ENCODE measurements around the gene IL37. TPM values are rescaled to one million over a fixed set of nuclear protein-coding genes. Genes with fewer than 3 reads are reported as not detected.

Gene IL37
- polyA plus RNA-seq, 1 donor from 2014 or later = not detected

DNA sequence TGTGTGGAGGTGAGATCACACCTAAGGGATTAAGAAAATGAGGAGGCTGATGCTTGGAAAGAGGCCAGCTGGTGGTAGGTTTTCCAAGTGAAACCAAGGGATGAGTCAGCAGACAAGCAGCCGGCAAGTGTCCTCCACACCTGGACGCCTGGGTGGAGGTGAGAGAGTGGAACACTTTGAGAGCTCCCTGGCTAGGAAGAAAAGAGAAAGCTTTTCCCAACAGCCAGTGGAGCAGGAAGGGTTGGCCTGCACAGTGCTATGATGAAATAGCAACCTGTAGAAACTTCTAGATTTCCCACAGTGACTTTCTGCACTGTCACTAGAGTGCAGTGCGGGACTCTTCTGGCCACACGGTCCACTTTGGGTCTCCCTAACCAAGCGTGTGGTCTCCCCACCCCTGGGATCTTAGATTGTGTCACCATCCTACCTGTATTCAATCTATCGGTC lies 19.6 kb upstream of the IL37 start:
- Histone ChIP-seq H3K36me3 (ENCODE audit: insufficient read depth, low read length) (no peaks in the 10 kb centered on the region), H2AFZ (ENCODE audit: low read depth, low read length) (no peak overlapping the region), H3K9me3 (ENCODE audit: low read length) (no peaks in the 10 kb centered on the region), H3K9ac (ENCODE audit: low read length) (no peak overlapping the region), H3K27me3 (ENCODE audit: insufficient read depth, low read depth, low read length) (no peaks in the 10 kb centered on the region), H3K4me3 (ENCODE audit: low read length) (no peak overlapping the region), H3K79me2 (replicated peaks; ENCODE audit: insufficient read depth, low read length) (no peaks in the 10 kb centered on the region), H4K20me1 (ENCODE audit: insufficient read depth) (no peaks in the 10 kb centered on the region), H3K4me2 (ENCODE audit: low read length) (no peak overlapping the region), H3K9me2 (ENCODE audit: insufficient read depth, low read length) (no peaks in the 10 kb centered on the region), H3K27ac (ENCODE audit: low read length) (no peak overlapping the region), H3F3A (ENCODE audit: insufficient read depth, low read length, poor library complexity, severe bottlenecking) (no peaks in the 10 kb centered on the region)
- TF ChIP-seq EZH2 (IDR thresholded peaks at IDR 0.05; ENCODE audit: borderline replicate concordance, insufficient read depth, low read length, poor library complexity, severe bottlenecking) (no peak), MXI1 (conservative IDR thresholded peaks at IDR 0.05; ENCODE audit: poor library complexity, severe bottlenecking) (no peak), SMC3 (conservative IDR thresholded peaks at IDR 0.05; ENCODE audit: poor library complexity) (no peak), RAD21 (conservative IDR thresholded peaks at IDR 0.05) (no peak), TAF1 (IDR thresholded peaks at IDR 0.05; ENCODE audit: low read depth) (no peak), POLR2AphosphoS5 (IDR thresholded peaks at IDR 0.05) (no peak), EP300 (conservative IDR thresholded peaks at IDR 0.05; ENCODE audit: poor library complexity, severe bottlenecking) (no peak)
- TF ChIP-seq, protein P1, sequence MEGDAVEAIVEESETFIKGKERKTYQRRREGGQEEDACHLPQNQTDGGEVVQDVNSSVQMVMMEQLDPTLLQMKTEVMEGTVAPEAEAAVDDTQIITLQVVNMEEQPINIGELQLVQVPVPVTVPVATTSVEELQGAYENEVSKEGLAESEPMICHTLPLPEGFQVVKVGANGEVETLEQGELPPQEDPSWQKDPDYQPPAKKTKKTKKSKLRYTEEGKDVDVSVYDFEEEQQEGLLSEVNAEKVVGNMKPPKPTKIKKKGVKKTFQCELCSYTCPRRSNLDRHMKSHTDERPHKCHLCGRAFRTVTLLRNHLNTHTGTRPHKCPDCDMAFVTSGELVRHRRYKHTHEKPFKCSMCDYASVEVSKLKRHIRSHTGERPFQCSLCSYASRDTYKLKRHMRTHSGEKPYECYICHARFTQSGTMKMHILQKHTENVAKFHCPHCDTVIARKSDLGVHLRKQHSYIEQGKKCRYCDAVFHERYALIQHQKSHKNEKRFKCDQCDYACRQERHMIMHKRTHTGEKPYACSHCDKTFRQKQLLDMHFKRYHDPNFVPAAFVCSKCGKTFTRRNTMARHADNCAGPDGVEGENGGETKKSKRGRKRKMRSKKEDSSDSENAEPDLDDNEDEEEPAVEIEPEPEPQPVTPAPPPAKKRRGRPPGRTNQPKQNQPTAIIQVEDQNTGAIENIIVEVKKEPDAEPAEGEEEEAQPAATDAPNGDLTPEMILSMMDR (IDR thresholded peaks at IDR 0.05; ENCODE audit: poor library complexity, severe bottlenecking) = no peak
- TF ChIP-seq, protein P2, sequence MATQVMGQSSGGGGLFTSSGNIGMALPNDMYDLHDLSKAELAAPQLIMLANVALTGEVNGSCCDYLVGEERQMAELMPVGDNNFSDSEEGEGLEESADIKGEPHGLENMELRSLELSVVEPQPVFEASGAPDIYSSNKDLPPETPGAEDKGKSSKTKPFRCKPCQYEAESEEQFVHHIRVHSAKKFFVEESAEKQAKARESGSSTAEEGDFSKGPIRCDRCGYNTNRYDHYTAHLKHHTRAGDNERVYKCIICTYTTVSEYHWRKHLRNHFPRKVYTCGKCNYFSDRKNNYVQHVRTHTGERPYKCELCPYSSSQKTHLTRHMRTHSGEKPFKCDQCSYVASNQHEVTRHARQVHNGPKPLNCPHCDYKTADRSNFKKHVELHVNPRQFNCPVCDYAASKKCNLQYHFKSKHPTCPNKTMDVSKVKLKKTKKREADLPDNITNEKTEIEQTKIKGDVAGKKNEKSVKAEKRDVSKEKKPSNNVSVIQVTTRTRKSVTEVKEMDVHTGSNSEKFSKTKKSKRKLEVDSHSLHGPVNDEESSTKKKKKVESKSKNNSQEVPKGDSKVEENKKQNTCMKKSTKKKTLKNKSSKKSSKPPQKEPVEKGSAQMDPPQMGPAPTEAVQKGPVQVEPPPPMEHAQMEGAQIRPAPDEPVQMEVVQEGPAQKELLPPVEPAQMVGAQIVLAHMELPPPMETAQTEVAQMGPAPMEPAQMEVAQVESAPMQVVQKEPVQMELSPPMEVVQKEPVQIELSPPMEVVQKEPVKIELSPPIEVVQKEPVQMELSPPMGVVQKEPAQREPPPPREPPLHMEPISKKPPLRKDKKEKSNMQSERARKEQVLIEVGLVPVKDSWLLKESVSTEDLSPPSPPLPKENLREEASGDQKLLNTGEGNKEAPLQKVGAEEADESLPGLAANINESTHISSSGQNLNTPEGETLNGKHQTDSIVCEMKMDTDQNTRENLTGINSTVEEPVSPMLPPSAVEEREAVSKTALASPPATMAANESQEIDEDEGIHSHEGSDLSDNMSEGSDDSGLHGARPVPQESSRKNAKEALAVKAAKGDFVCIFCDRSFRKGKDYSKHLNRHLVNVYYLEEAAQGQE (IDR thresholded peaks at IDR 0.05; ENCODE audit: borderline replicate concordance) = no peak

DNA sequence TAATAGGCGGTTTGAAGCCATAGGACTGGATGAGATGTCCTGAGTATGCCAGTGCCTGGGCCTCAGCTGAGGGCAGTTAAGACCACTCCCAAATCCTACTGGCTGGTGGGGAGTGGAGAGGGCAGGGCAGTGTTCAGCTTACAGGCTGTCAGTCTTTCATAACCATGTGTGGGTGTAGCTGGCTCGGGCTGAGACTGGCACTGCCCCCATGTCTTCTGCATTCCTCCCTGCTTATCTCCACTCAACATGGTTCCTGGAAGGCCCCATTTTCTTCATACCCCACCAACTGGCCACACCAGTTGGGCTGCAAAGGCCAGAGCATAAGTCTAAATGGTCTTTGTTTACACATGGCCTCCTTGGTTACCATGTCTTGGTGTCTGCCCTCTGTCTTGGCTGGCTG lies 17.2 kb upstream of the IL37 start:
- H2AFZ ChIP-seq (ENCODE audit: low read depth, low read length) = no peak overlapping the region
- H3K4me2 ChIP-seq (ENCODE audit: low read length) = no peak overlapping the region
- no peak overlapping the region for H3K4me3 ChIP-seq (ENCODE audit: low read length)

More for the DNA sequence above, 17.2 kb upstream of the IL37 start:
- H3K9me3 ChIP-seq (ENCODE audit: low read length) = no peaks in the 10 kb centered on the region
- H3K27me3 ChIP-seq (ENCODE audit: insufficient read depth, low read depth, low read length) = no peaks in the 10 kb centered on the region
- no peaks in the 10 kb centered on the region for H3K9me2 ChIP-seq (ENCODE audit: insufficient read depth, low read length)
- no peak overlapping the region for H3K27ac ChIP-seq (ENCODE audit: low read length)
- no peaks in the 10 kb centered on the region for H4K20me1 ChIP-seq (ENCODE audit: insufficient read depth)
- TF ChIP-seq SMC3 (conservative IDR thresholded peaks at IDR 0.05; ENCODE audit: poor library complexity) (no peak), EZH2 (IDR thresholded peaks at IDR 0.05; ENCODE audit: borderline replicate concordance, insufficient read depth, low read length, poor library complexity, severe bottlenecking) (no peak), POLR2AphosphoS5 (IDR thresholded peaks at IDR 0.05) (no peak), RAD21 (conservative IDR thresholded peaks at IDR 0.05) (no peak), EP300 (conservative IDR thresholded peaks at IDR 0.05; ENCODE audit: poor library complexity, severe bottlenecking) (no peak), TAF1 (IDR thresholded peaks at IDR 0.05; ENCODE audit: low read depth) (no peak), MXI1 (conservative IDR thresholded peaks at IDR 0.05; ENCODE audit: poor library complexity, severe bottlenecking) (no peak)
- TF ChIP-seq, protein P1 (IDR thresholded peaks at IDR 0.05; ENCODE audit: poor library complexity, severe bottlenecking) = no peak
- TF ChIP-seq, protein P2 (IDR thresholded peaks at IDR 0.05; ENCODE audit: borderline replicate concordance) = no peak
- H3K9ac ChIP-seq (ENCODE audit: low read length) = no peak overlapping the region
- H3K36me3 ChIP-seq (ENCODE audit: insufficient read depth, low read length) = no peaks in the 10 kb centered on the region
- H3F3A ChIP-seq (ENCODE audit: insufficient read depth, low read length, poor library complexity, severe bottlenecking) = no peaks in the 10 kb centered on the region
- H3K79me2 ChIP-seq (replicated peaks; ENCODE audit: insufficient read depth, low read length) = no peaks in the 10 kb centered on the region

Data from neural cell (in vitro differentiated cells).